HepG2 (cell line): ENCODE measurements around the gene DENND4A. TPM values are rescaled to one million over a fixed set of nuclear protein-coding genes. Genes with fewer than 3 reads are reported as not detected.

ENCODE experiments used
- ATAC-seq: fragments of 200-7000 bp; cut with Tn5 transposase; 3 replicates; pipeline ENCODE4 v1.9.1; 2020; ENCODE audit warnings: mild to moderate bottlenecking, moderate library complexity
- BruUV-seq: library from RNA; stranded (reverse); fragments of 400-500 nt; replicated peaks from 2 replicates; lab custom pipeline; 2021; lab: Mats Ljungman, UMichigan
- CTCF ChIA-PET: fragments of 300-600 bp; formaldehyde crosslinking; extraction: SDS; loops from one replicate; lab custom pipeline; 2021; ENCODE audit warnings: low total read pairs, inconsistent platforms, low intra/inter-chr PET ratio; lab: Yijun Ruan, JAX
- POLR2A ChIA-PET: fragments of 350-600 bp; sonication (Branson Sonifier 250); formaldehyde crosslinking; loops from one replicate; lab custom pipeline; 2020; ENCODE audit warnings: antibody characterized with exemption, inconsistent platforms; lab: Yijun Ruan, JAX
- DNase-seq: peaks from one replicate; pipeline ENCODE4 v3.0.0-alpha.2; 2015; ENCODE audit warnings: low spot score
- FAIRE-seq: peaks from 3 replicates; lab custom pipeline; 2011; peaks lifted over from hg19 to GRCh38; lab: Jason Lieb, UNC
- H2AFZ ChIP-seq: one replicate; pipeline ENCODE4 v1.6.1; 2011; ENCODE audit warnings: low read length, inconsistent platforms
- H3K27ac ChIP-seq: fragments of 300-600 bp; 3 replicates; pipeline ENCODE4 v1.8.0; 2011; ENCODE audit warnings: mixed run types, mild to moderate bottlenecking, mixed read lengths, low read length, inconsistent platforms; ENCODE audit not compliant: insufficient read depth; ENCODE audit errors: extremely low read length
- H3K27me3 ChIP-seq, 2 experiments: fragments of 200-600 bp in 1 of 2; 2 replicates in 1 of 2; 3 replicates in 1 of 2; pipeline versions ENCODE4 v1.6.0 to v1.8.0; 2011; ENCODE audit warnings: low read length in 2 of 2, mild to moderate bottlenecking in 2 of 2, moderate library complexity in 2 of 2, inconsistent platforms in 1 of 2; ENCODE audit not compliant: insufficient read depth in 2 of 2, control insufficient read depth in 1 of 2
- H3K36me3 ChIP-seq, 2 experiments: fragments of 200-600 bp in 1 of 2; replicated peaks in 1 of 2; 2 replicates in 1 of 2; 3 replicates in 1 of 2; pipeline versions ENCODE4 v1.5.1 to v1.8.0; 2011; ENCODE audit warnings: low read length in 2 of 2, inconsistent platforms in 1 of 2; ENCODE audit not compliant: insufficient read depth in 2 of 2, control insufficient read depth in 1 of 2
- H3K4me1 ChIP-seq: 2 replicates; pipeline ENCODE4 v1.5.1; 2012; ENCODE audit warnings: low read length, inconsistent platforms; ENCODE audit not compliant: insufficient read depth
- H3K4me2 ChIP-seq: 2 replicates; pipeline ENCODE4 v1.6.0; 2011; ENCODE audit warnings: low read depth, low read length, inconsistent platforms
- H3K4me3 ChIP-seq, 3 experiments: fragments of 200-600 bp in 1 of 3; sonication (generic), shearing (Covaris generic) in 1 of 3; replicated peaks in 1 of 3; 2 replicates each; pipeline ENCODE4 v1.5.1; 2011 to 2016; ENCODE audit warnings: low read length in 3 of 3, inconsistent platforms in 2 of 3, low read depth in 2 of 3, mild to moderate bottlenecking in 2 of 3, control low read depth in 1 of 3, mixed read lengths in 1 of 3; ENCODE audit not compliant: insufficient read depth in 1 of 3
- H3K79me2 ChIP-seq: one replicate; pipeline ENCODE4 v1.6.1; 2011; ENCODE audit warnings: low read length, inconsistent platforms; ENCODE audit not compliant: insufficient read depth
- H3K9ac ChIP-seq: 2 replicates; pipeline ENCODE4 v1.6.0; 2011; ENCODE audit warnings: mild to moderate bottlenecking, low read depth, low read length, inconsistent platforms; ENCODE audit not compliant: insufficient read depth
- H3K9me3 ChIP-seq: 2 replicates; pipeline ENCODE4 v1.5.1; 2012; ENCODE audit warnings: mild to moderate bottlenecking, low read length
- H4K20me1 ChIP-seq: 2 replicates; pipeline ENCODE4 v1.6.0; 2011; ENCODE audit warnings: inconsistent platforms, mild to moderate bottlenecking, low read length, moderate library complexity; ENCODE audit not compliant: insufficient read depth
- ATAD3A ChIP-seq: sonication (generic); formaldehyde crosslinking; IDR thresholded peaks from 2 replicates; pipeline ENCODE4 v1.4.0; 2020; ENCODE audit warnings: missing genetic modification reagents
- GABPB1 ChIP-seq: IDR thresholded peaks from 2 replicates; pipeline ENCODE4 v1.6.1; 2016; ENCODE audit warnings: mild to moderate bottlenecking, missing genetic modification reagents, moderate library complexity, missing compliant biosample characterization
- NFYB ChIP-seq: sonication (generic); formaldehyde crosslinking; IDR thresholded peaks from 2 replicates; pipeline ENCODE4 v1.4.0; 2020; ENCODE audit warnings: missing genetic modification reagents
- RERE ChIP-seq: IDR thresholded peaks from 2 replicates; pipeline ENCODE4 v1.6.1; 2016; ENCODE audit warnings: low read depth, missing genetic modification reagents, missing compliant biosample characterization
- SNAPC4 ChIP-seq: sonication (generic); formaldehyde crosslinking; IDR thresholded peaks from 2 replicates; pipeline ENCODE4 v1.4.0; 2020; ENCODE audit warnings: mild to moderate bottlenecking, missing genetic modification reagents
- SP1 ChIP-seq, 2 experiments: fragments of 450-650 bp in 1 of 2; sonication (generic) in 1 of 2; formaldehyde crosslinking in 1 of 2; IDR thresholded peaks; 2 replicates each; pipeline versions ENCODE4 v1.4.0 to v1.6.1; 2016 to 2020; ENCODE audit warnings: missing genetic modification reagents in 1 of 2
- TGIF2 ChIP-seq: IDR thresholded peaks from 2 replicates; pipeline ENCODE4 v1.6.1; 2016; ENCODE audit warnings: control low read depth, missing compliant biosample characterization
- XRCC5 ChIP-seq: fragments of 200-400 bp; formaldehyde crosslinking; optimal IDR thresholded peaks from 2 replicates; pipeline ENCODE3; 2017; ENCODE audit warnings: mild to moderate bottlenecking, low read length
- ZFY ChIP-seq: sonication (generic); formaldehyde crosslinking; IDR thresholded peaks from 2 replicates; pipeline ENCODE4 v1.4.0; 2020; ENCODE audit warnings: missing genetic modification reagents
- ZNF557 ChIP-seq: sonication (generic); formaldehyde crosslinking; IDR thresholded peaks from 2 replicates; pipeline ENCODE4 v1.4.0; 2020; ENCODE audit warnings: missing genetic modification reagents
- ZUFSP ChIP-seq: sonication (generic); formaldehyde crosslinking; IDR thresholded peaks from 2 replicates; pipeline ENCODE4 v1.9.0; 2021; ENCODE audit warnings: missing genetic modification reagents, mild to moderate bottlenecking, borderline replicate concordance
- WGBS: methylation state at CpG from one replicate; pipeline ENCODE4 v1.1.6; 2017; ENCODE audit warnings: low lambda C conversion rate; 5-methylcytosine and 5-hydroxymethylcytosine counted together
- in situ Hi-C: cut with HindIII; loops from 2 replicates; pipeline ENCODE4 v1.10.0; 2017; ENCODE audit warnings: low pct_unique_long_range_greater_than_20kb; ENCODE audit not compliant: extremely low pct_ligation_motif_present
- intact Hi-C: fragments of 100-400 bp; cut with micrococcal nuclease; formaldehyde crosslinking; loops from one replicate; pipeline ENCODE4 v1.10.0; 2022; ENCODE audit not compliant: unreplicated experiment
- polyA plus RNA-seq, 8 experiments: library from polyadenylated mRNA; depleted of rRNA in 3 of 8; stranded (reverse) in 7 of 8; unstranded in 1 of 8; fragments of >200 nt; fragmentation: Illumina TruSeq in 4 of 8; extraction: Trizol in 4 of 8; gene quantifications; 2 replicates each; pipeline versions ENCODE4 v1.2.1 to v1.2.3, GENCODE V29; 2011 to 2016; ENCODE audit warnings: low read depth in 4 of 8, missing spikeins in 1 of 8, mixed read lengths in 1 of 8; ENCODE audit not compliant: insufficient read depth in 1 of 8
- total RNA-seq, 5 experiments: library from RNA; depleted of rRNA; stranded (reverse); fragments of >200 nt; fragmentation: Illumina TruSeq; extraction: Trizol; gene quantifications; 2 replicates each; pipeline ENCODE4 v1.2.3, GENCODE V29; 2016; ENCODE audit warnings: low read depth in 1 of 5

DENND4A gene
- total and polyA plus RNA-seq, 2 of the 13 experiments (the other 11 are each of a cell fraction or from before 2014, with no cell fraction given) = 13.2 to 18.6 TPM

- Histone ChIP-seq H3K9me3 (no peaks in the 10 kb centered on the region), H3K27me3 (no peaks in the 10 kb centered on the region), H3K79me2 (no peaks in the 10 kb centered on the region), H3K4me3 (no peak overlapping the region), H3K9ac (no peak overlapping the region), H3K27ac (no peak overlapping the region), H3K4me2 (no peak overlapping the region), H3K4me1 (no peaks in the 10 kb centered on the region), H2AFZ (no peak overlapping the region), H4K20me1 (no peaks in the 10 kb centered on the region), H3K36me3 (peaks cover 6 to 28% of the 10 kb centered on the region in 2 experiments; a peak in 4 of 5 replicates)
- WGBS = 98% methylated on average over 2 of the region's 2 CpGs
- DNase-seq (no peak), ATAC-seq (no peak), FAIRE-seq (no peak)
- TF ChIP-seq RERE (CRISPR knock-in tag) = no peak
- no peak for TF ChIP-seq XRCC5
- TF ChIP-seq ZFY = no peak
- TF ChIP-seq SNAPC4 (CRISPR knock-in tag) = no peak
- no peak for TF ChIP-seq GABPB1 (CRISPR knock-in tag)
- TF ChIP-seq ZNF557 (CRISPR knock-in tag) = no peak
- no peak for TF ChIP-seq ATAD3A (CRISPR knock-in tag)
- TF ChIP-seq NFYB (CRISPR knock-in tag) = no peak
- no peak for TF ChIP-seq TGIF2
- TF ChIP-seq SP1 (IDR thresholded peaks at IDR 0.05) = no peak
- no peak for TF ChIP-seq SP1 (CRISPR knock-in tag; IDR thresholded peaks at IDR 0.05)
- TF ChIP-seq ZUFSP (CRISPR knock-in tag) = no peak
- ChIA-PET POLR2A (no interaction called here), CTCF (no interaction called here)
- BruUV-seq = no TSS peak
- intact Hi-C loops = no loop called here
- in situ Hi-C loops = no loop called here
These were observed 79.7 kb downstream of the DENND4A start for GRCh38 chr15:65712415-65712814.
